Astrocyte (in vitro differentiated cells and primary cell): Measurements from ENCODE around the gene UNKL.

Source experiments
- CTCF ChIP-seq: IDR thresholded peaks from 2 replicates; pipeline ENCODE4 v1.5.1; 2011; ENCODE audit warnings: low read depth, mild to moderate bottlenecking, inconsistent platforms, low read length, moderate library complexity; ENCODE audit not compliant: insufficient read depth
- EZH2 ChIP-seq: IDR thresholded peaks from 2 replicates; pipeline ENCODE4 v1.6.1; 2012; ENCODE audit warnings: mild to moderate bottlenecking, low read length, inconsistent platforms; ENCODE audit not compliant: insufficient read depth

GRCh38 chr16:1324286-1324826, 90.1 kb downstream of the UNKL start:
- TF ChIP-seq CTCF (no peak), EZH2 (no peak)
